Suprapubic skin (tissue), 4 donors: ENCODE measurements around the gene C21orf58.

ENCODE experiments used
- EP300 ChIP-seq: sonication (generic); formaldehyde crosslinking; IDR thresholded peaks from one replicate; pipeline ENCODE4 v1.6.1; 2017; ENCODE audit warnings: antibody characterized with exemption
- POLR2A ChIP-seq, 2 donors: fragments of 450-650 bp; IDR thresholded peaks; one replicate each; pipeline ENCODE4 v1.6.1; 2017; ENCODE audit warnings: antibody characterized with exemption in 2 of 2, mild to moderate bottlenecking in 2 of 2, moderate library complexity in 2 of 2
- POLR2AphosphoS5 ChIP-seq, 3 donors: sonication (generic); formaldehyde crosslinking; IDR thresholded peaks; one replicate each; pipeline ENCODE4 v1.6.1; 2017; ENCODE audit warnings: antibody characterized with exemption in 3 of 3
- TF ChIP-seq, protein P1 (sequence below), 2 donors: fragments of 200-600 bp in 1 of 2; fragments of 450-650 bp in 1 of 2; sonication (generic) in 1 of 2; IDR thresholded peaks; one replicate each; pipeline ENCODE4 v1.5.1; 2016 to 2019; ENCODE audit warnings: antibody characterized with exemption in 2 of 2, mild to moderate bottlenecking in 1 of 2, moderate library complexity in 1 of 2

DNA sequence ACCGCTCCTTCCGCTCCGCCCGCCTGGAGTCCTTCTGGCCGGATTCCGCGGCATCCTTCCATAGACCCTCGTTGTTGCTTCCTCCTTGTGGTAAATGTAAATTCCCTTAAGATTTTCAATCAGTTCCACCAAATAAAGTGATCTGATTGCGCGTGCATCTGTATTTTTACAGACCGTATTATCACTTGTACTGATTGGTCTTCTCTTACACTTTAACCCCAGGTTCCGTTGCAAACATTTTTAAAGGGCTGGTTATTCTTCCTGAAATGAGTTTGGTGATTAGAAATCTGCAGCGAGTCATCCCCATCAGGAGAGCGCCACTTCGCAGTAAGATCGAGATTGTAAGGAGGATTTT, 37.0 kb downstream of the C21orf58 start:
- TF ChIP-seq, protein P1, sequence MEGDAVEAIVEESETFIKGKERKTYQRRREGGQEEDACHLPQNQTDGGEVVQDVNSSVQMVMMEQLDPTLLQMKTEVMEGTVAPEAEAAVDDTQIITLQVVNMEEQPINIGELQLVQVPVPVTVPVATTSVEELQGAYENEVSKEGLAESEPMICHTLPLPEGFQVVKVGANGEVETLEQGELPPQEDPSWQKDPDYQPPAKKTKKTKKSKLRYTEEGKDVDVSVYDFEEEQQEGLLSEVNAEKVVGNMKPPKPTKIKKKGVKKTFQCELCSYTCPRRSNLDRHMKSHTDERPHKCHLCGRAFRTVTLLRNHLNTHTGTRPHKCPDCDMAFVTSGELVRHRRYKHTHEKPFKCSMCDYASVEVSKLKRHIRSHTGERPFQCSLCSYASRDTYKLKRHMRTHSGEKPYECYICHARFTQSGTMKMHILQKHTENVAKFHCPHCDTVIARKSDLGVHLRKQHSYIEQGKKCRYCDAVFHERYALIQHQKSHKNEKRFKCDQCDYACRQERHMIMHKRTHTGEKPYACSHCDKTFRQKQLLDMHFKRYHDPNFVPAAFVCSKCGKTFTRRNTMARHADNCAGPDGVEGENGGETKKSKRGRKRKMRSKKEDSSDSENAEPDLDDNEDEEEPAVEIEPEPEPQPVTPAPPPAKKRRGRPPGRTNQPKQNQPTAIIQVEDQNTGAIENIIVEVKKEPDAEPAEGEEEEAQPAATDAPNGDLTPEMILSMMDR (IDR thresholded peaks at IDR 0.05): no peak
- TF ChIP-seq POLR2A (IDR thresholded peaks at IDR 0.05): no peak
- no peak for TF ChIP-seq POLR2AphosphoS5 (IDR thresholded peaks at IDR 0.05)
- TF ChIP-seq EP300: no peak
